ENCODE measurements around the gene CEACAM3.
A peak's percentile ranks its signal among the peaks of the same experiment; 100 is the strongest.

The CEACAM3 gene

GRCh38 chr19:41816761-41817160 lies 20.4 kb downstream of the CEACAM3 start:
- no peak for TF ChIP-seq CTCF (IDR thresholded peaks at IDR 0.05; ENCODE audit: insufficient read depth, low read length, missing control alignments)
- ChIA-PET CTCF (no interaction called here), POLR2A (no interaction called here)
- DNase-seq (ENCODE audit: low read depth, low spot score), result no peak
- no peak overlapping the region for H3K4me3 ChIP-seq (ENCODE audit: low read depth, low read length)

GRCh38 chr19:41821003-41821735 lies 24.8 kb downstream of the CEACAM3 start:
- DNase-seq (ENCODE audit: low read depth, low spot score), result no peak
- ChIA-PET POLR2A (no interaction called here), CTCF (interaction anchor here (0.7 to 1.4 kb wide), 5 partner anchors 16 to 68 kb away, joined by 3 to 5 read pairs (median 3); no protein-coding TSS in a partner anchor)
- H3K4me3 ChIP-seq (ENCODE audit: low read depth, low read length), result no peak overlapping the region
- peak; percentile 31 for TF ChIP-seq CTCF (IDR thresholded peaks at IDR 0.05; ENCODE audit: insufficient read depth, low read length, missing control alignments)

DNA sequence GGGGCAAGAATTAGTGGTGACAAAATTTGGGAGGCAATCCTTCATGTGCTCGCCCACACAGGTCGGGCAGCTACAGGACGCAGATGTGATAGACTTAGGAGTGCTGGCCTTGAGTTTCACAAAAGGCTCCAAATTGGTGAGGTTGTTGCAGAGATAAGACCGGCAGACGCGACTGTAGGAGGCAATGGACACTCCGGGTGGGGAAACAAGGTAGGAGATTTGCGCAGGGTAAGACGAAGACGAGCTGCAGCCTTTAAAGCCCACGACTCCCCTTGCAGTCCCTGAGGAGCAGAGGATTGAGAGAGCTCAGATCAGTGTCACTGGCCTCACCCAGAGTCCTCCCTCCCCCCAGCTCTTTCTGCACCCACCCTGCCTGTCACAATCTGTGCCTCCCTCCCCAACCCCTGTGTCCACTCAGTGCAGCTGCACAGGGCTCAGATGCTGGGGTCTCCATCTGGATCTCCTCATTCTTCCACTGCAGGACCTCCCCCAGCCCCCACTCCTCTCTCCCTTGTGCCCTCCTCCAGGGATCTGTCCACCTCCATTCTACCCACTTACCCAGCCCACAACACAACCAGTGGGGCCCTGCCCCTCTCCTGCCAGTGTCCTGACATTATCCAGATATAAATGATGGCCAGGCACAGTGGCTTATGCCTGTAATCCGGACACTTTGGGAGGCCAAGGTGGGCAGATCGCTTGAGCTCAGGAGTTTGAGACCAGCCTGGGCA lies 41.8 kb downstream of the CEACAM3 start:
- POLR2A ChIA-PET, result no interaction called here
- H3K4me3 ChIP-seq (ENCODE audit: low read depth, low read length), result no peak overlapping the region
- TF ChIP-seq CTCF (IDR thresholded peaks at IDR 0.05; ENCODE audit: insufficient read depth, low read length, missing control alignments), result no peak
- DNase-seq (ENCODE audit: low read depth, low spot score), result no peak
- CTCF ChIA-PET, result interaction anchor here (0.8 to 5.1 kb wide), 2 partner anchors 12 to 53 kb away, joined by 3 to 29 read pairs; no protein-coding TSS in a partner anchor

DNA sequence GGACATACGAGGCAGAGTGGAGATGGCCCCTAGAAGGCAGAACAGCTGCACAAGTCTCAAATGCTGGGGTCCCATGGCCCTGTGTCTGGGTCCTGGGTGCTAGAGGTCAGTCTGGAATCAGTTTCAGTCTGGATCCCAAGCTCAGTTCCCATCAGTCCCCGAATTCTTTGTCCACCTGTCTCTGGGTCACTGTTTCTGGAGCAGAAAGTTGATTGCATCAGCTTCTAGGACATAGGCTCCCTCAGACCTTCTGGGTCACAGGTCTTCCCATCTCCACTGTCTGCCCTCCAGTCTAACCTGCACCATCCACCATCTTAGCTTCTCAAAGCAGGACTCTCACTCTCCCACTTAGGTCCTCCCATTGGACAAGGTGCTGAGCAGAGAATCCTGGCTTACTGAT lies 42.8 kb downstream of the CEACAM3 start:
- H3K4me3 ChIP-seq (ENCODE audit: low read depth, low read length), result no peak overlapping the region
- DNase-seq (ENCODE audit: low read depth, low spot score), result no peak
- no peak for TF ChIP-seq CTCF (IDR thresholded peaks at IDR 0.05; ENCODE audit: insufficient read depth, low read length, missing control alignments)
- CTCF ChIA-PET, result interaction anchor here (0.8 kb wide), 1 partner anchor 54 kb away, joined by 3 read pairs; no protein-coding TSS in a partner anchor
- POLR2A ChIA-PET, result no interaction called here

DNA sequence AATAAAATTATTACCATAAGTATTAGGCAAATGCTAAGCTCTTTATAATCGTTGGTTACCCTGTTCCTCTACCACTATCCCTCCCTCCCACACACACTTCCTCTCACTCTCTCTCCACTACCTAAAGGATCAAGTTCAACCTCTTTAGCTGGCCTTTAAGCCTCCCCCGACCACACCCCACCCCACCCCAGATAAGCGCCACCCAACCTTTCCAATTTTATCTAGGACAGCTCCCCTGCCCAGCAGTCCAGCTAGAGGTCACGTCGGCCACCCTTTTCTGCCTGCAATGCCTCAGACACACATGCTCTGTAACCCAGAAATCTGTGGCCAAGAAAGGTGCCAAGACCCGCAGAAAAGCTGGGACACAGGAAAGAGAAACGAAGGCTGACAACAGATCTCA lies 47.0 kb downstream of the CEACAM3 start:
- ChIA-PET POLR2A (no interaction called here), CTCF (interaction anchor here (0.6 to 1.4 kb wide), 2 partner anchors 9 to 107 kb away, joined by 3 to 8 read pairs; no protein-coding TSS in a partner anchor)
- no peak for DNase-seq (ENCODE audit: low read depth, low spot score)
- H3K4me3 ChIP-seq (ENCODE audit: low read depth, low read length), result no peak overlapping the region
- no peak for TF ChIP-seq CTCF (IDR thresholded peaks at IDR 0.05; ENCODE audit: insufficient read depth, low read length, missing control alignments)

GRCh38 chr19:41844601-41845000 lies 48.2 kb downstream of the CEACAM3 start, which contains the start of gene LYPD4:
Gene LYPD4 (minus strand): TSS chr19:41844683. CDS start chr19:41839285, 5,398 bp downstream.
- ChIA-PET POLR2A (no interaction called here), CTCF (interaction anchor here (1.5 kb wide), 1 partner anchor 9 kb away, joined by 5 read pairs; no protein-coding TSS in a partner anchor)
- no peak for DNase-seq (ENCODE audit: low read depth, low spot score)

More at GRCh38 chr19:41844601-41845000, 48.2 kb downstream of the CEACAM3 start, which contains the start of gene LYPD4:
- no peak for TF ChIP-seq CTCF (IDR thresholded peaks at IDR 0.05; ENCODE audit: insufficient read depth, low read length, missing control alignments)
- no peak within 1 kb of the TSS for H3K4me3 ChIP-seq (ENCODE audit: low read depth, low read length)
